T follicular helper cell (primary cell): ENCODE measurements around the gene CTNNA3.

Source experiments
- DNase-seq: peaks from one replicate; pipeline ENCODE4 v3.0.0-alpha.2; 2020; ENCODE audit warnings: low read depth

Gene CTNNA3

GRCh38 chr10:66098595-66099480 lies 1597.2 kb downstream of the CTNNA3 start:
- DNase-seq, result no peak

GRCh38 chr10:66095610-66096009 lies 1600.4 kb downstream of the CTNNA3 start:
- no peak for DNase-seq

GRCh38 chr10:66085906-66086305 lies 1610.1 kb downstream of the CTNNA3 start:
- DNase-seq, result no peak

- no peak for DNase-seq
These were observed 1624.1 kb downstream of the CTNNA3 start for GRCh38 chr10:66071907-66072306.

GRCh38 chr10:66058594-66058993 lies 1637.4 kb downstream of the CTNNA3 start:
- no peak for DNase-seq

GRCh38 chr10:66049335-66049734 lies 1646.7 kb downstream of the CTNNA3 start:
- DNase-seq, result no peak

- DNase-seq, result no peak
These were observed 1650.1 kb downstream of the CTNNA3 start for GRCh38 chr10:66045859-66046258.

- no peak for DNase-seq
These were observed 1654.2 kb downstream of the CTNNA3 start for GRCh38 chr10:66041771-66042170.

- no peak for DNase-seq
These were observed 1657.4 kb downstream of the CTNNA3 start for GRCh38 chr10:66038623-66039022.

GRCh38 chr10:66026321-66026720 lies 1669.7 kb downstream of the CTNNA3 start:
- no peak for DNase-seq

GRCh38 chr10:66025186-66025585 lies 1670.8 kb downstream of the CTNNA3 start:
- no peak for DNase-seq

GRCh38 chr10:66021423-66021822 lies 1674.6 kb downstream of the CTNNA3 start:
- no peak for DNase-seq

GRCh38 chr10:66008221-66008620 lies 1687.8 kb downstream of the CTNNA3 start:
- no peak for DNase-seq

GRCh38 chr10:66006411-66006810 lies 1689.6 kb downstream of the CTNNA3 start:
- DNase-seq, result no peak

GRCh38 chr10:65993451-65993850 lies 1702.5 kb downstream of the CTNNA3 start:
- no peak for DNase-seq

- no peak for DNase-seq
These were observed 1727.1 kb downstream of the CTNNA3 start for GRCh38 chr10:65968871-65969270.

- no peak for DNase-seq
These were observed 1727.6 kb downstream of the CTNNA3 start for GRCh38 chr10:65968437-65968836.

- no peak for DNase-seq
These were observed 1731.8 kb downstream of the CTNNA3 start for GRCh38 chr10:65964205-65964604.

- DNase-seq, result no peak
These were observed 1743.9 kb downstream of the CTNNA3 start for GRCh38 chr10:65952086-65952485.

GRCh38 chr10:65950075-65950474 lies 1745.9 kb downstream of the CTNNA3 start:
- no peak for DNase-seq

GRCh38 chr10:65949526-65949925 lies 1746.5 kb downstream of the CTNNA3 start:
- DNase-seq, result no peak

GRCh38 chr10:65945061-65945460 lies 1750.9 kb downstream of the CTNNA3 start:
- DNase-seq, result no peak

- no peak for DNase-seq
These were observed 1752.5 kb downstream of the CTNNA3 start for GRCh38 chr10:65943451-65943850.
